ENCODE data around the gene ZNF587B.

DNA sequence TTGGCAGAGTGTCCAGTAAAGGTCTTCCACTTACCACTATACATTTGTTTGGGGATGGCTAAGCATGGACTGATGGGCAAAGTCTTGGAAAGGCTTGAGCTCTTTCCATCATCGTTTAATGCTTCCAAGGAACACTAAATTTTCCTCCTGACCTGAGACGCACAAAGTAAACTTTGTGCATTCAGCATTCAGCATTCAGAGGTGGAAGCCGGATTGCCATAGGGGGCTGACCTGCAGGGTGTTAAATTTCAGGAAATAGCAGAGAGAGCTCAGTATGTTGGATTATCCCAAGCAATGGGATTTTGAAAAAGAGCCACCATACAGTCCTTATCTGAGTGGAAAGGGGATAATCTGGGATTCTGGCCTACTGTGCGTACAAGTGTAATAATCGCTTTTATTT lies 29.4 kb upstream of the ZNF587B start:
- TF ChIP-seq, protein P1, sequence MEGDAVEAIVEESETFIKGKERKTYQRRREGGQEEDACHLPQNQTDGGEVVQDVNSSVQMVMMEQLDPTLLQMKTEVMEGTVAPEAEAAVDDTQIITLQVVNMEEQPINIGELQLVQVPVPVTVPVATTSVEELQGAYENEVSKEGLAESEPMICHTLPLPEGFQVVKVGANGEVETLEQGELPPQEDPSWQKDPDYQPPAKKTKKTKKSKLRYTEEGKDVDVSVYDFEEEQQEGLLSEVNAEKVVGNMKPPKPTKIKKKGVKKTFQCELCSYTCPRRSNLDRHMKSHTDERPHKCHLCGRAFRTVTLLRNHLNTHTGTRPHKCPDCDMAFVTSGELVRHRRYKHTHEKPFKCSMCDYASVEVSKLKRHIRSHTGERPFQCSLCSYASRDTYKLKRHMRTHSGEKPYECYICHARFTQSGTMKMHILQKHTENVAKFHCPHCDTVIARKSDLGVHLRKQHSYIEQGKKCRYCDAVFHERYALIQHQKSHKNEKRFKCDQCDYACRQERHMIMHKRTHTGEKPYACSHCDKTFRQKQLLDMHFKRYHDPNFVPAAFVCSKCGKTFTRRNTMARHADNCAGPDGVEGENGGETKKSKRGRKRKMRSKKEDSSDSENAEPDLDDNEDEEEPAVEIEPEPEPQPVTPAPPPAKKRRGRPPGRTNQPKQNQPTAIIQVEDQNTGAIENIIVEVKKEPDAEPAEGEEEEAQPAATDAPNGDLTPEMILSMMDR (IDR thresholded peaks at IDR 0.05; ENCODE audit: insufficient read depth, low read length, poor library complexity, severe bottlenecking) = no peak
- TF ChIP-seq EZH2phosphoT487 (conservative IDR thresholded peaks at IDR 0.05; ENCODE audit: low read length) = no peak

Measured in SU-DHL-6 (cell line).